SW 1271 (cell line): ENCODE measurements around the gene IWS1.
"Not testable (repeated sequence)": the region's sequence is repeated elsewhere in the genome, so short reads cannot be mapped to it uniquely, and the experiment has no call there.

Source experiments
- DNase-seq, 2 experiments: peaks; one replicate each; lab custom pipeline; 2025; lab: John Stamatoyannopoulos, UW

The IWS1 gene

DNA sequence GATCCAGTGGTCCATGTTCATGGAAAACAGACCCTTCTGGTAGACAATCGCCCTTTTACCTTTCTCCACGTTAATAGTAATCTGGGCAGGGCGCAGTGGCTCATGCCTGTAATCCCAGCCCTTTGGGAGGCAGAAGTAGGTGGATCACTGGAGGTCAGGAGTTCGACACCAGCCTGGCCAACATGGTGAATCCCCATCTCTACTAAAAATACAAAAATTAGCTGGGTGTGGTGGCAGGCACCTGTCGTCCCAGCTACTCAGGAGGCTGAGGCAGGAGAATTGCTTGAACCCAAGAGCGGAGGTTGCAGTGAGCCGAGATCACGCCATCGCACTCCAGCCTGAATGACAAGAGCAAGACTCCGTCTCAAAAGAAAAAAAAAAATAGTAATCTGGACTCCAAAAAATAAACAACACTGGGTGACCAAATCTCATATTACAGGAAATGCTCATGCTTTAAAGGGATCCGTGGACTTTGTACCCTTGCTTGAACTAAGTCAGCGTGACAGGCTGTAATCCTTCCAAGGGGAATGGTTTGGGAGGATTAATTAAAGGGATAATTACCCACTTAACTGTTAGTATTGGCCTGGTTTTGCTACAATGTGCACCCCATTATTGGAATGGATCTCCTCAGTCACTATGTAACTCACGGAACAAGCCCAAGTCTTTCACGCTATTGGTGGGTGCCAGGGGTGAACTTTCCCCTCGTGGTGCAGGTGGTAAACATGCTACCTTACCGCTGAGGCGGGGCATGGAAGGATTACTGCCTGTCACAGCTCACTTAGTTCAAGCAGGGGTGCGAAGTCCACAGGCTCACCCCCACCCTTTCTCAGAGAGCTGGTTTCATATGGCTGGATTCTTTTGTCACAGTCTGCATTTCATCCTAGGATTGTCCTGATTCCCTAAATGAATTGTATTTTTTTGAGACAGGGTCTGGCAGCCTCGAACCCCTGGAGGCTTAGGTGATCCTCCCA lies 71.4 kb downstream of the IWS1 start:
- DNase-seq, result no peak

DNA sequence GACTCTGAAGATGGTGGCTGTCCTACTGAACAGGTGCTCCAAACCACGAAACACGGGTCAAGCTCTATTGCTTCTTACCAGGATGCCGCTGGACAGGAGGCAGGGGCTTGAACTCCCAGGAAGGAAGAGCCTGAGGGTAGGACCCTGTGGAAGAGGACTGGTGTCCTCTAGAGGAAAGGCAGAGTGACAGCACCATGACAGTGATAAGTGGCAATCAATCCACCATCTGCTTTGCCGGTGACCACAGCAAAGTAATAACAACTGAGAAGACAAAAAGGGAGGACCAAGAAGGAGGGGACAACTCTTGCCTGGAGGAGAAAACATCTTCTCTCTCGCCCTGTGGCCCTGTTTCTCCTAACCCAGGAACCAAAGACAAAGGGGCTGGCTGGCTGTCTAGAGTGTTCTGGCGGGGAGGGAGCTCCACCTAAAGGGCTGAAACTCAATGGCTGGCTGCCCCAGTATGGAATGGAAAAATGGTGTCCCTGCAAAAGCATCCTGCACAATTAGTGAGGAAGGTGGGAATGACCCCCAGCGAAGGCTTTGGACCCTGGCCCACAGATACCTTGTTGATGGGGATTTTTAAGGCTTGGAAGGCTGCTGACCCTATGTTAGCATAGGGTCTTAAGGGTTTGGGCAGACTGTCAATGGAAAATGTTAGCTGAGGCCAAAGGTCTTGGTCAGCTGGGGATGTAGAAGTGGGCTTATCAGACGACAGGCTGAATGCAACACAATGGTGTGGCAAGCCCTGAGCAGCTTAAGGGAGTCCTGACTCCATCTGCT lies 72.7 kb downstream of the IWS1 start:
- no peak for DNase-seq

DNA sequence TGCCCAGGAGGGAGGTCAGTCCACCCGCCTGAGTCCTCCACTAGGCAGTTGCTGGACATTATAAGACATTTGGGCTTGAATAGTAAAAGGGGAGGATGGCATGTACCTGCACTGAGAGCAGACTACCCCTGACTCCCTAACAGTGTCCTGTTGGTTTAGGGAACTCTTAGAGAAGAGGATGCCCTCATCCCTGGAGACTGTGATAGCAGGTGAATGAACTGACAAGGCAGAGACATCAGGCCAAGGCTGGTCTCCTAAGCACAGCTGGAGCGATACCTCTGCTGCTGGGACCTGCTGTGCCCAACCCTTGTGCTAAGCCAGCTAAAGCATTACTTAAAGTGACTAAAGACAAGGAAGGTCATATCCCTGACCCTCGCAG lies 73.3 kb downstream of the IWS1 start:
- DNase-seq, result no peak

DNA sequence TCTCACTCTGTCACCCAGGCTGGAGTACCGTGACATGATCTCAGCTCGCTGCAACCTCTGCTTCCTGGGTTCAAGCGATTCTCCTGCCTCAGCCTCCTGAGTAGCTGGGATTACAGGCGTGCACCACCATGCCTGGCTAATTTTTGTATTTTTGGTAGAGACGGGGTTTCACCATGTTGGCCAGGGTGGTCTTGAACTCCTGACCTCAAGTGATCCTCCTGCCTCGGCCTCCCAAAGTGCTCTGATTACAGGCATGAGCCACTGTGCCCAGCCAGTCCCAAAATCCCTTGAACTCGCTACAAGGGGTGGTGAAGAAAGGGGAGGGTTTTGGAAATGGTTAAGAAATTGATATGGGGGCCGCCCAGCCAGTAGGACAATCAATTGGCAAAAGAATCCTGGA lies 73.9 kb downstream of the IWS1 start:
- not testable (repeated sequence) for DNase-seq

DNA sequence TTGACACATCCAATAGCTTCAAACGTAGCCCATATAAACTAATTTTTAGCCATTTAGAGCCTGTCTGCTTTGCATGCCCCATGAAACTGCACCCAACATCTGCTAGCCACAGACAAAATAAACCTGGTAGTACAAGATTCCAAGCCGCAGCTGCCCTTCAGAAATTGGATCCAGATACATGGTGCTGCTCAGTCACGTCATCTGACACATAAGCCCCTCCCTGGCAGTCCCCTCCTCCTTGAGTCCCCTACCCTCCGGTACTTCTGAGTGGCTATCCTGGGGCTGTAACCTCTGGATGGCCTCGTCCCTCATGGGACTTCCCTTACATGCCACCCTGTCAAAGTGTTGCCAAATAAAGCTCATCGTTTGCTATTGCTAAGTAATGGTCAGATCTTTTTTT lies 74.3 kb downstream of the IWS1 start:
- DNase-seq, result no peak

DNA sequence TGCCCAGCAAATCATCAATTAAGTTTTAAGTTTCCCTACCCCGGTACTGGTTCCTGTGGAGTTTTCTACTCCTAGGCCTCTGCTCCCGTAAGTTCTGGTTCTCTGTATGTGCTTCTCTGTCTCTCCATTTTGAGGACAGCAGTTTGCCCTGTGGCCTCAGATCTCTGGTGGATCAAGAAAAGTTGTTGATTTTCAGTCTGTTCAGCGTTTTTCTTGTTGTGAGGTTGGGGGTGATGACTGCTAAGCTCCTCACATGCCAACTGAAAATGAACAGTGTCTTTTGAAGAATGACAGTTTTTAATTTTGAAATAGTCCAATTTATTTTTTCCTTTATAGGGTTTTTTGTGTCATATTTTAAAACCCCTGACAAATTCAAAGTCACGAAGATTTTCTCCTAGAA lies 76.4 kb downstream of the IWS1 start:
- no peak for DNase-seq

DNA sequence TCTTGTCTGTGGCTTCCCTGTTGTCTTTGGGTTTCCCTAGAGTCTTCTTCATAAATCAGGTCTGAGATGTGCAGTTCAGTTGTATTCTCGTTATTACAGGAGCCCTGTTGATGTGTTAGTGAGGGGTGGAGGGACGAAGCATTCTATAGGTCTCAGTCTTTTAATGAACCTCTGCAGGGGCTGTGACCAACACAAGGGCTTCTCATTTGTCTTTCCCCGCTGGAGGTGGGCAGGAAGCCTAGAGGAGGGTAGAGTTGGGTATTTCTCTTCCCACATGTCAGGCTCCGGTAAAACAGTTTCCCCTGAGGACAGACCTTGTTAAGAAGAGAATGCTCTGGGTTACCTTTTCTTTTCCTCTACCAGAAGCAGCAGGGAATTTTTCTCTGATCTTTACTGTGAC lies 76.9 kb downstream of the IWS1 start:
- DNase-seq, result no peak

DNA sequence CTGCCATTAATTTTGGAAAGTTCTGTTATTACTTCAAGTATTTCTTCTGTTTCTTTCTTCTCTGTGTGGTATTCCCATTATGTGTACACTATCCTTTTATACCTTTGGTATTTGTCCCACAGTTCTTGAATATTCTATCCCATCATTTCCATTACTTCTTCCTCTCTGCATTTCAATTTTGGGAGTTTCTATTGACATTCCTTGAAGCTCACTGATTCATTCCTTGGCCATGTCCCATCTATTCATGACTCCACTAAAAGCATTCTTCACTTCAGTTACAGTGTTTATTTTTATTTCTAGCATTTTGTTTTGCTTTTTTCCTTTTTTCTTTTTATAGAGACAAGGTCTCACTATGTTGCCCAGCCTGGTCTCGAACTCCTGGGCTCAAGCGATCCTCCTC lies 77.8 kb downstream of the IWS1 start:
- DNase-seq, result no peak

DNA sequence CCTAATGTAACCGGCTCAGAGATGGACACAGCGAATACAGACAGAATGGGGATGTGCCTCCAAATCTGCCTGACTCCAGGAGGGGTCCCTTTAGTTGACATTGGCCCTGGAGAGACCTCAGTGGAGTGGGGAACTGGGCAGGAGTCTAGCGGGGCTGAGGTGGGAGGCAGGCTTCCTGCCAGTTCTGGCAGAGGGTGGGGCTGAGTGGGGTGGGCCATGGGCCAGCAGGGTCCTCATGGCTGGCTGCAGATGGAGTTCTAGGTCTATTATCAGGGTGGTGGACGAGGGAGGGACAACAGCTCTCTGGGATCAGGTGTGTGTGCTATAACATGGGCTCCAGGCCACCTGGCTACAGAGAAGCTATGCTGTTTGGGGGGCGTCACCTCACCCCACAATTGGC lies 86.9 kb downstream of the IWS1 start:
- DNase-seq, result no peak

DNA sequence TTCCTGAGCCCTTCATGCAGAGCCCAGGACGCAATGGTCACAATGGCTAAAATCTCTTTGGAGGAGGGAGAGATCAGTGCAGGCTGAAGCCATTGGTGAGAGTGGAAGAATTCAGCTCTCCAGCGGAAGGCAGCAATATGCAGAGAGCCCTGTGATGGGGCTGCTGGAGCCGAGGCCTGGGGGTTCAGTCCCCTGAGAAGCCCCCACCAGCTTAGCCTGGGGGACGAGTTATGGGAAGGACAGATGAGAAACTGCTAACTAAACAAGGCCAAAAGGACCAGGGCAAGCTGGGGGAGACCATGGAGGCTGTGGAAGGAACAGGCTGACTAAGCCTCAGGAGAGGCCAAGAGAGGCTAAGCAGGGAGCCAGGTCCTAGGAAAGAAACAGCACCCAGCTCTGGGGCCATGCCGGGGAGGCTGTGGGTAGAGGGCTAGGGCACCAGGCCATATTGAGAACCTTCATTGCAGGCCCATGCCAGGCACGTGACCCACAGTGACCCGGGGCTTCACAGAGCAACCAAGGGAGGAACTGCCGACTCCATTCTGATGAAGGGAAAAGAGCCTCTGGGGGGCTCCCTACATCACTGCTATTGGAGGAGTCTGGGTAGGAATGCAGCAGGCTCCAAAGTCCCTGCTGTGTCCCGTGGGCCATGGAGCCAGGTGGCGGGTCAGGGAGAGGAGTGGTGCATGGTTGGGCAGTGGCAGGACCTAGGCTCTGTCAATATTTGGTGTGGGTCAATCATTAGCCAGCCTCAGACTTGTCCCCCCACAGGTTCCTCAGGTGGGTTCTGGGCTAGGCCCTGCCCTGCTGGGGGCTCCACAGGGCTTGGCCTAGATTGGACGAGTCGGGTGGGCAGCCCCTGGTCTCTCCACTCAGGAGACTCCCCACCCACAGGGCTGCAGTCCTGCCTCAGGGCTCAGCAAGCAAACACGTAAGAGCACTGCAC lies 88.2 kb downstream of the IWS1 start:
- no peak for DNase-seq

DNA sequence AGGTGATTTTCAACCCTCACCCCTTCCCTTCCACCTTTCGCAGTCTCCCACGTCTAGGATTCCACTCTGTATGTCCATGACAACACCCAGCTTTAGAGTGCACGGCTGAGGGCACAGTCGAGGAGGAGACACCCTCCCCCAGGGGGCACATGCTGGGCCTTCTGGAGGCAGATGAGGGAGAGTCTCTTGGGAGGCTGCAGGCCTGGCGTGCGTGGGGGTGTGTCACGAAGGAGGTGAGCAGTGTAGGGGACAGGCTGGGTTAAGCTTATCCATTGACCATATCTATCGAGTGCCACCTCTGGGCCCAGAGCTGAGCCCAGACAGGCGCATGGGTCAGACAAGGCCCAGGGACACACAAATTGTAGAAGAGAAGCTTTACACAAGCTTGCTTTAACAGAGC lies 89.2 kb downstream of the IWS1 start:
- DNase-seq, result no peak

DNA sequence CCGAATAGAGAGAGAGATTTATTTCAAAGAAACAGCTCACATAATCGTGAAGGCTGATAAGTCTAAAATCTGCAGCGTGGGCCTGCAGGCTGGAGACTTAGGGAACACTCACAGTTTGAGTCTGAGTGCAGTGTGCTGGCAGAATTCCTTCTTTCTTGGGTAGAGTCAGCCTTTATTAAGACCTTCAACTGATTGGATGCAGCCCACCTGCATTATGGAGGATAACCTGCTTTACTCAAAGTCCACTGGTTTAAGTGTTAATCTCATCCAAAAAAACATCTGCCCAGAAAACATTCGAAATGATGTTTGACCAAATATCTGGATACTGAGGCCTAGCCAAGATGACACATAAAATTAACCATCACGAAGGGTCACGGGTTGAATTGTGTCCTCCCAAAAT lies 91.8 kb downstream of the IWS1 start:
- no peak for DNase-seq

DNA sequence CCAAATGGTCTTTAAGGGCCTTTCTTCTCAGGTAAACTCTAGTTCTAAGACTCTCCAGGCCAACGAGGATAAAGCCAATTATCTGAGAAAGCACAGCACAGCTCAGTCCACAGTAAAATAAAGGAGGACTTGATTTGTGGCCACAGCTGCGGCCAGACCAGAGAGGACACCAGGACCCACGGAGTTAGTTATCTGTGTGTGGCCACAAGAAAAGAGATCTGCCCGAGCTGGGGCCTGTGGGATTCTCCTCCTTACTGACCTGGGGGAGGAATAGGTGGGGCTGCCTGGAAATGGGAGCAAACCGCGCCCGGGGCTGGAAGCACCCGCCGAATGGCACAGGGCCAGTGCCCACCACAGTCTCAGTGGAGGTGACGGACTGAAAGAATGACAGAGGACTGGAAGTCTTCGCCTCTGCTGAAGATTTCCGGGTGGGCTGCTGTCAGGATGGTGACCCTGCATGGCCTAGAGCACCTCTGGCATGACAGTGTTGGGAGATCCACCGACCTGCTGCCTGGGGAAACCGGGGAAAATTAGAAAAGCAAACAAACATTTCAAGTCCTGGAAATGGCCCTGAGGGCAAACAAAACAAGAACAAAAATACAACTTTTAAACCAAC lies 94.8 kb downstream of the IWS1 start:
- DNase-seq, result no peak
